Measurements from ENCODE around the gene COL5A1.
"Not testable (repeated sequence)": the region's sequence is repeated elsewhere in the genome, so short reads cannot be mapped to it uniquely, and the experiment has no call there.

Gene COL5A1

DNA sequence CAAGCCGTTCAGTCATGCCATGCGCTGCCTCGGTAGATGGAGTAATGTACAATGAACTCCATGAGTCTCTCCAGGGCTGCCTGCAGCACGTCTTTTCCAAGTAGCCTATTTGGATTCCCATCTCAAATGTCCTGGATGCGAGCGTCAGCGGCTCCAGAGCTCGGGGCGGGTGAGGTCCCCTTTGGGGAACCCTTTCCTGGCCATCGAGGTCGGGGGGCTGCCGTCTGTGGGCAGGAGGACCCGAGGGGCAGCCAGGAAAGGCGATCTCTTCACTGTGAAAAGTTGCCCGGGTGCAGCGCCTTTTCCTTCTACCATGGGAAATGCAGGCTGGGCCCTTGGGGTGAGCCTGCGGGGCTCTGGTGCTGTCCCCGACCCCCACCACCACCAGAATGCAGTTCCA is 202.1 kb downstream of the COL5A1 start:
- no peak for DNase-seq

DNA sequence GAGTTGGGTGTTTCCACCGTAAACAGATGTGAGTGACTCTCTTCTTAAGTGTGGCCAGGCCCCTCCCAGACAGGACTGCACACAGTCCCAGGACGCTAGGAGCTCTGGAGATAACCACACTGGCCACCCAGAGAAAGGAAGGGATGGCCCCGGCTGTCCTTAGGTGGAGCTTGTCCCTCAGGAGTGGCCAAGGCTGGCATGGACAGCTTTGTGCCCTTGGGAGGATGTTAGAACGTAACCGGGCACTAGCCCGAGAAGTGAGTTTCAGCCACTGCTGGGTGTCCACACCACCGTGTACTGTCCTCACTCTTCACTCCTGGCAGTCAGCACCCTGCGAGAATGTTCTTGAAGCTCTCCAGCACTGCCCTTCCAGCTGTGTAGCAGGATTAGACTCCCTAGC is 203.2 kb downstream of the COL5A1 start:
- DNase-seq: no peak

DNA sequence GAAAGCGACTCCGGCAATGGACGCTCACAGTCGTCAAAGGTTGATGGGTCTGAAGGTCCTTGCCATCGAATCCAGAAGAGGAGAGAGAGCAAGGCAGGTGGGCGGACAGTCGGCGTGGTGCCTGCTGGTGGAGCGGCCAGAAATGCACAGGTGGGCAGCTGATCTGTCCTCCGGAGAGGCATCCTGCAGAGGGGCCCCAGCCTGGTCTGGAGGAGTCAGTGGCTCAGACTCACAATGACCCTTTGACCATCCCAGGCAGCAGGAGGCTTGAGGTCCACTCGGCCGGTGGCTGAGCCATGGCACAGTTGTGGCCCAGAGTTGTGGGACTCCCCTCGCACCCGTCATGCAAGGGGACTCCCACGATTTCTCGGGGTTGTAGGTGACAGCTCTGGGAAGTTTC is 204.6 kb downstream of the COL5A1 start:
- DNase-seq: no peak

DNA sequence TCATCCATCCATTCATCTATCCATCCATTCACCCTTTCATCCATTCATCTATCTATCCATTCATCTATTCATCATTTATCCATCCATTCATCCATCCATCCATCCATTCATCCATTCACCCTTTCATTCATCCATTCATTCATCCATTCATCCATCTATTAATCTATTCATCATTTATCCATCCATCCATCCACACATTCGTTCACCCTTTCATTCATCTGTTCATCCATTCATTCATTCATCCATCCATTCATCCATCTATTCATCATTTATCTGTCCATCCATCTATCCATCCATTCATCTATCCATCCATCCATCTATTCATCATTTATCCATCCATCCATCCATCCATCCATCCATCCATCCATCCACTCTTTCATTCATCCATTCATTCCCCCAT is 205.1 kb downstream of the COL5A1 start:
- DNase-seq: no peak

DNA sequence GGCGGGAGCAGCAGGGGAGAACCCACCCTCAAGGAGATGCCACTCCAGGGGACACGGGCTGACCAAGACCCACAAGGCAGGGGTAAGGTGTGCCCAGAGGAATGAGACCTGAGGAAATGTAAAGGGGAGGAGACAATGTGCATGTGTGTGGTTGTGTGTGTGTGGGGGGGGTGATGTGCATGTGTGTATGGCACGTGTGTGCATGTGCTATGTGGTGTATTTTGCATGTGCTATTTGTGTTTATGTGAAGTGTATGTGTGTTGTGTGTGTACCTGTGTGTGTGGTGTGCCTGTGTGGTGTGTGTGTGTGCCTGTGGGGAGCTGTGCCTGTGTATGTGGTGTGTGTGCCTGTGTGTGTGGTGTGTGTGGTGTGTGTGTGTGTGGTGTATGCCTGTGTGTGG is 205.5 kb downstream of the COL5A1 start:
- no peak for DNase-seq

DNA sequence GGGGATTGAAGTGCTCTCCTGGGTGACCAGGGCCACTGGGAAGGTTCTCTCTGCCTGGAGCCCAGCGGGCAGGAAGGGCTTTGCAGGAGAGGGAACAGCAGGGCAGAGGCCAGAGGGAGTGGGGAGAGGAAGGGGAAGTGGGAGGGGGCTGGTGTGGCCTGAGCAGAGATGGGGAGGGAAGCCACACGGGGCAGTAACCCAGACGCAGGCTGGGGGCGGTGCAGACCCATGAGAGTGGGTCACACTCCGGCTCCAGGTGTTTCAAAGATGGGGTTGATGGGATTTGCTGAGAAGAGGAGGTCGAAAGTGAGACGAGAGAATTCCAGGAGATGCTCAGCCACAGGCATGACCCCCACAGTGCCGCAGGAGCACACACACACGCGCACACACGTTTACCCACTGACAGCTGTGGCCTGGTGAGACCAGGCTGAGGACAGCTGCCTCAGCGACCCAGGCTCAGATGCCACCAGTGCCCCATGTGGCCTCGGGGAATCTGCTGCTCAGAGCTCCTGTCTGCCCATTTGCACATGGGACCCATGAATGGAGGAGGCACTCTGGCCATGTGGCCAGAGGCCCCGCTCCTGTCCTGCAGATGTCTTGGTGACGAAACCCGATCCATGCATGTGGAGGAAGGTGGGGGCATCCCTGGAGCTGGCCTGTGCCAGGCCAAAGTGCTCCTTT is 206.3 kb downstream of the COL5A1 start:
- no peak for DNase-seq

DNA sequence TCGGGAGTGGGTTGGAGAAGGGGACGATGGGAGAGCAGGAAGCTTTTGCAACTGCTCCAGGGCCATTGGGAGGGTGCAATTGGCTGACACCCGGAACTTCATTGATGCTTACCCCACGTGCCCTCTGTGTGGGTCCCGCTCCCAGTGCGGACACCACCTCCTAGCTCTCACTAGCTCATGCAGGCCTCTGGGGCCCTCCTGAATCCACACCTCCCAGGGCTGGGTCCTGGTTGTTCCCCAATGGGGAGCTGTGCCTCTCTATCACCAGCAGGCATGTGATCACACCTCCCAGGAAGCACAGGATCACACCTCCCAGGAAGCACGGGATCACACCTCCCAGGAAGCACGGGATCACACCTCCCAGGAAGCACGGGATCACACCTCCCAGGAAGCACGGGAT is 206.9 kb downstream of the COL5A1 start:
- no peak for DNase-seq

DNA sequence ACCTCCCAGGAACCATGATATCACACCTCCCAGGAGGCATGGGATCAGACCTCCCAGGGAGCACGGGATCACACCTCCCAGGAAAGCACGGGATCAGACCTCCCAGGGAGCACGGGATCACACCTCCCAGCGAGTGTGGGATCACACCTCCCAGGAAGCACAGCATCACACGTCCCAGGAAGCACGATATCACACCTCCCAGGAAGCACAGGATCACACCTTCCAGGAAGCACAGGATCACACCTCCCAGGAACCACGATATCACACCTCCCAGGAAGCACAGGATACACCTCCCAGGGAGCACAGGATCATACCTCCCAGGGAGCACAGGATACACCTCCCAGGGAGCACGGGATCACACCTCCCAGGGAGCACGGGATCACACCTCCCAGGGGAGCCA is 209.0 kb downstream of the COL5A1 start:
- DNase-seq: no peak

DNA sequence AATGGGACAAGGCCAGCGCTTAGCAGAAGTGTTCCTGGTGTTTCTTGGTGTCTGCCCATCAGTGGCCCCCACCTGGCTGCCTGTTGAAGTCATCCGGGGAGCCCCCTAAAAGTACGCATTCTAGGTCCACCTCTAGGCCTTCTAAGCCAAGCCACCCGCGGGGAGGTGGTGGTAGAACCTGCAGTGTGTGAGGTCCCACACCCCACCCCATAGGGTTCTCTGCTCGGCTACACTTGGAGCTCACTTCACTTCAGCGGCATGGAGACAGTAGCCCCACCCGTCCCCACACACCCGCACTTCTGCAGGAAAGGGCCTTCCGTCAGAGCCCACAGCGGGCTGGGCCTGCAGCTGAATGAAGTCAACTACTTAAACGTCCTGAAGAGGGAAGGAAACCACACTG is 209.4 kb downstream of the COL5A1 start:
- no peak for DNase-seq

DNA sequence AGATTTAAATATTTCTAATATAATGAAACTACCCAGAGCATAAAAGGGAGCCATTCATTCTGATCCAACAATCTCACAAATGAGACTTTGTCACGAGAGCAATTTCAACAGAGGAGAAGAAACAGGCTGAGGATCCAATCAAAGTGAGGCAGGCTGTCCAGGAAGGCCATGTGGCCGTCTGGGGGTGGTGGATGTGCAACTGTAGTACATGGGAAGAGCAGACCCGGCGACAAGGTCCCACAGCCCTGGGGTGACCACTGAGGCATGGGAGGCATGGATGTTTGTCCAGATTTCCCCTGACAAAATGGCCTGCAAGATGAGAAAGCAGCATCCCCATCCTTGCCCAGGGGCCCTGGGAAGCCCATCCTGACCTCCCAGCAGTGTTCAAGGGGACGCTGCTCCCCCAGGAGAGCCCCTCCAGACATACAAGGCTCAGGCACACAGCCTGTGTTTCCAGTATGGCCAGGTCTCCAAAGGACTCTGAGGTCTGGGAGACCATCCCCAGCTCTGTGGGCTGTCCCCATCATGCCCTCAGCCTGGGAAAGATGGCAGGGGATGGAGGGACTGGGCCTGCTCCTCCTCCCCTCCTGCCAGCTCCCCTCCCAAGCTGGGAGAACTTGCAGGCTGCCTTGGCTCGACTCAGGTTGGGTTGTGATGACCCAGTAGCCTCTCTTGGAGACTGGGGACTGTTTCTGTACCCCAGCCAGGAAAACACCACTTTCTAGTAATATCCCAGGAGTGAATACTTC is 211.5 kb downstream of the COL5A1 start:
- DNase-seq: no peak

DNA sequence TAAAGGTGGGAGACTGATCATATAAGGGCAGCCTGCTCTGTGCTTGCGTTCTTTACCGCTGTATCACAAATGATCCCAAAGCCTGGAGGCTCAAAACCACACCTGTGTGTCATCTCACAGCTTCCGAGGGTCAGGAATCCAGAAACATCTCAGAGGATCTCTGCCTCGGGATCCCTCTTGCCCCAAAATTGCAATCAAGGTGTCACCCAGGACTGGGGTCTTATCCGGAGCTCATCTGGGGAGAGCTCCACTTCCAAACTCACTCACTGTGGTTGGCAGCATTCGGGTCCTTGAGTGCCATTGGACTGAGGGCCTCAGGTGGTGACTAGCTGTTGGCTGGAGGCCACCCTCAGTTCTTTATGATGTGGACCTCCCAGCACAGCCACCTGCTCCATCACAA is 212.3 kb downstream of the COL5A1 start:
- no peak for DNase-seq

DNA sequence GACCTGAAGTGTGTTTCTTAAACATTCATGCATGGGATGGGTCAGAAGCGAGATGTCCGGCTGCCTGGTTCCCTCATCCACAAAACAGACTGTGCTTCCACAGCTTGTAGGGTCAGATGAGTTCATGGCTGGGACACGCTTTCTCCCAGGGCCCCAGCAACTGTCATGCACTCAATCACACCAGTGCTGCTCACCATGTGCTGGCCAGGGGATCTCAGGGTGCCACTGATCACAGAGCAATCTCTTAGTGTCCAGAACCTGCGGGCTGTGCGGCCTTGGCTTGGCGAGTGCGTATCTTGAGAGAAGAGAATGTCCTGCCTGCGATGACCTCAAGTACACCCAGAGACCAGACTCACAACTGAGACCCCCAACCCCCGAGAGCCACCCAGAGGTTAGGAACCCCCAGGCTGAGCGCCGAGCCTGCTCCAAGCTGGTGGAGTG is 213.0 kb downstream of the COL5A1 start:
- DNase-seq: no peak

DNA sequence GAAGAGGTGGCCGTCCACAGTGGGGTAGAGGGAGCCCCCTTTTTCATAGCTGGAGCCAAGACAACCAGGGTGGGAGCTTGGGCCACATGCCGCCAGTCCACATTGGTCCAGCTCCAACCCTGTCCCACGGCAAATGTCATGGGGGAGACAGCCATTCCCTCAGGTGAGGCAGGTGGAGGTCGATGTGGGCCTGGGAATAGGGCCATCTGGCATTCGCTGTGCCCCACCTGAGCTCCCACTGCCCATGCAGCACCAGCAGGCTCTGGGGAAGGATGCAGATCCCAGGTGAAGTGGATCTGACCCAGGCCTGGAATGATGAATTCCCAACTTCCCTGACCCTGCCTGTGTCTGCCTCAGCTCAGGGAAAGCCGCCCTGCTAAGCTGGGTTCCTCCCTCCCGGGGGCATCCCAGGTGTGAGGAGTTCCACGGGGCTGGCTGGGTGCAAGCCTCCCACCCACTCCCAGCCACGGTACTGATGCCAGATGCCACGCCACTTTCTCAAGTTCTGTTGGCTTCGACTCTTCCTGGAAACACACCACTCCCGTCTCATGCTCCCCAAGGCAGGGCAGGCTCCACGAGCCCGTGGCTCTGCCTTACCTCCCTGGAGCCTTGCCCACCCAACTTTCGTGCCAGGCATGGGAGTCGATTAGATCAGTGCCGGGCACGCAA is 213.8 kb downstream of the COL5A1 start:
- DNase-seq: no peak

DNA sequence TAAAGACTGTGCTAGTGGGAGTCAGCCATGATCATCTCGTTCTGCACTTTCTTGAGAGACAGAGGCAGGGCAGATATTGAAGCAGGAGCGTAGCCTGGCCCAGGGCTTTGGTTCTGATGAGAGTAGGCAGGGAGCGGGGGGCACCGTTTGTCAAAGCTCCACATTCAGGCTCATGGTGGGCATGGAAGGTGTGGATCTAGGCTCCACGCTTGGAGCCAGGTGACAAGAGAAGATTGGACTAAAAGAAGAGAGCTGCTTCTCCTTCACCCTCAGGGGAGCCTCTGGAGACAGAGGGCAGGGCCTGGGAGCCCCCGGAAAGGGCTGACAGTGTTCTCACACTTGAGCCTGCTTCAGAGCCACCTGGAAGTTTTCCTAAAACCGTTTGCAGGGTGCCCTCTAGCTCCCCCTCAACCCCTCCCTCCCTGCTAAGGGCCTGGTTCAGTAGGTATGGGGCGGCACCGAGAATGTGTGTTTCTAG is 214.3 kb downstream of the COL5A1 start:
- DNase-seq: no peak

DNA sequence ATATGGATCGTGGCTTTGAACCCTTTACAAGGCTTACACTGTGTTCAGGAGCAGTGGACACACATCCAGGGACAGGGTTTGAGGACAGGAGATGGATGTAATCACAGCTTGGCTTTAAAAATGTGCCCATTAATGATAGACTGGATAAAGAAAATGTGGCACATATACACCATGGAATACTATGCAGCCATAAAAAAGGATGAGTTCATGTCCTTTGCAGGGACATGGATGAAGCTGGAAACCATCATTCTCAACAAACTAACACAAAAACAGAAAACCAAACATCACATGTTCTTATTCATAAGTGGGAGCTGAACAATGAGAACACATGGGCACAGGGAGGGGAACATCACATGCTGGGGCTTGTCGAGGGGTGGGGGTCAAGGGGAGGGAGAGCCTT is 215.8 kb downstream of the COL5A1 start:
- not testable (repeated sequence) for DNase-seq

DNA sequence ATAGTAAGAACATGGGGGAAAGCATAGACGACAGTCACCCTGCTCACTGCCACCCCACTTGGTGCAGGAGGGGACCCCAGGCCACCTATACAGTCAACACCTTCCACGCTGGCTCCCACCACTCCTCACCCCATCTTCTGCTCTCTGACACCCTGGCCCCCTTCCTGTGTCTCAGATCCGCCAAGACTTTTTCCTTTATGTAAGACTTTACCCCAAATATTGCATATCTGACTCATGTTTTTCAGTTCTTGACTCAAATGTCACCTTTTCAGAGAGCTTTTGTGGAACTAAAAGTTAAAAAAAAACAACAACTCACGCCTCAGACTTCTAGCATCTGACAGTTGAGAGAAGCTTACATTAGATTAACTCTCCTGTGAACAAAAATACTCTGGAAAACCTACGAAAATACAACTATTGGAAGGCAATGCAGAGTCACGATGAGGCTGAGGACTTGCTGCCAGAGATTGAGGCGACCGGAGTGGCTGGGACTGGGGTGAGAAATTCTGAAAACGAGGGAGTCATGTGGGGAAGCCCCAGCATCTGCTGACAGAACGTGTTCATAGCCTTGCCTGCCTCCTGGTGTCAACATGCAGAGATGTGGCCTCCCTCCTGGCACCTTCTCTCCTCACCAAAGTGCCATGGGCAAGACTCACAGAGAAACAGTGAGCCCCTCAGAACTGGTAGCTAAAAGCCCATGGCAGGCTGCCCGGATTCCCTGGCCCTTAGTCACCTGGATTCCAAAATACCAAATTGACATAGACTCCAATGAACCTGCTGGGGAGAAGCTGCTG is 216.6 kb downstream of the COL5A1 start:
- DNase-seq: no peak

DNA sequence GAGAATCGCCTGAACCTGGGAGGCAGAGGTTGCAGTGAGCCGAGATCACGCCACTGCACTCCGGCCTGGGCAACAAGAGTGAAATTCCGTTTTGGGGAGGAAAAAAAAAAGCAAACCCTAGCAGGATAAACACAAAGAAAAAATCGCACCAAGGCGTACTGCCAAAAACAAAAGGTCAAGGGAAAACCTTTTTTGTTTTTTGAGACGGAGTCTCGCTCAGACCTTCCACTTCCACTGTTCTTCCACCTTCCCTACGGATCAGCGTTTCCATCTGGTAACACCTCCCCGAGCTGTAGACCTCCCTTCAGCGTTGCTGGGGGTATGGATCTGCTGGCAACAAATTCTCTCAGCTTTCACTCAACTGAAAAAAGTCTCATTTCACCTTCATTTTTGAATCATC is 218.9 kb downstream of the COL5A1 start:
- no peak for DNase-seq

DNA sequence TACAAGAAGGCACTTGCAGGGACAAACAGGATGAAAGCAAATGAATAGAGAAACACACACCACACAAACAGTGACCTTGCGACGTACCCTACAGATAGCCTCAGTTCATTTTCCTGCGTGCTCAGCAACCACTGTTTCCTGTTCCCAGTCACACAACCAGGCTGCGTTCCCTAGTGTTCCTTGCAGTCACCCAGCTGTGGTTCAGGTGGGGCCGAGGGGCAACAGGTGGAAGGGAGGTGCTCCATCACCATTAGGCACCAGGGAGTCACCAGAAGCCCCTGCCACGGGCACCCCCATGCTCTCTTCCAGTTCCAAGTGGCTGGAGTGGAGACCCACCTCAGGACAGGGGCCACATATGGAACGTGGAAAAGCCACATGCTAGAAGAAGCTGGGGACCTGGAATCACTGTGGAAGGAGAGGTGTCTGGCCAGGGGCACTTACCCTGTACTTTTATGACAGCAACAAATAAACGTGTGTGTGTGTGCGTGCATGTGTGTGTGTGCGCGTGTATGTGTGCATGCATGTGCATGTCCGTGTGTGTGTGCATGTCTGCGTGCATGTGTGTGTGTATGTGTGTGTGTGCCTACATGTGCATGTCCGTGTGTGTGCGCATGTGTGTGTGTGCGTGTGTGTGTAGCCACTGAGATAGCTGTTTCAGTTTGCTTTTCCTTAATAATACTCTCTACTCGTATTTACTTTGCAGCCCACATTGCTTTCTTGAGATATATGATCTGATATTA is 220.2 kb downstream of the COL5A1 start:
- DNase-seq: no peak

DNA sequence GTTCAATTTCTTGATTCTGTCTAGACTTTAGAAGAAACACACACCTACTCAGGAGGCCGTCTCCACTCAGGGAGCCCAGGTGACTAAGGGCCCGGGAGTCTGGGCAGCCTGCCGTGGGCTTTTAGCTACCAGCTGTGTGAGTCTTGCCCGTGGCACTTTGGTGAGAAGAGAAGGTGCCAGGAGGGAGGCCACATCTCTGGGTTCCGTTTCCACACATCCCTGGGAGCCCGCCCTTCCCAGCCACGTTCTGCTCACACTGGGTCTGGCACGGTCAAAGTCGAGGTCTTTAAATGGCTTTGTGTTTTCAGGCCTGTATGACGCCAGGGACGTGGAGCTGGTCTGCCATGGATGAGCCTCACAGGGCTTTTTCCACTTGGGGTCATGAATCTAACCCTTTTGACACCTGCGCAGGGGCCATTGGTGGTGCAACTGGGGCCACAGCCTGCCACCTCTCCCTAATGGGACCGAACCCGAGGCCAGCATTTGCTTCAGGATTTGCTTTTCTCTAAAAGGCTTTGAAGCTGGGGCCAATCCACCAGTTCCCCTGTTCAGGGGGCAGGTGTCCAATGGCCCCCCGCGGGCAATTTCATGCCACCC is 221.8 kb downstream of the COL5A1 start:
- no peak for DNase-seq

DNA sequence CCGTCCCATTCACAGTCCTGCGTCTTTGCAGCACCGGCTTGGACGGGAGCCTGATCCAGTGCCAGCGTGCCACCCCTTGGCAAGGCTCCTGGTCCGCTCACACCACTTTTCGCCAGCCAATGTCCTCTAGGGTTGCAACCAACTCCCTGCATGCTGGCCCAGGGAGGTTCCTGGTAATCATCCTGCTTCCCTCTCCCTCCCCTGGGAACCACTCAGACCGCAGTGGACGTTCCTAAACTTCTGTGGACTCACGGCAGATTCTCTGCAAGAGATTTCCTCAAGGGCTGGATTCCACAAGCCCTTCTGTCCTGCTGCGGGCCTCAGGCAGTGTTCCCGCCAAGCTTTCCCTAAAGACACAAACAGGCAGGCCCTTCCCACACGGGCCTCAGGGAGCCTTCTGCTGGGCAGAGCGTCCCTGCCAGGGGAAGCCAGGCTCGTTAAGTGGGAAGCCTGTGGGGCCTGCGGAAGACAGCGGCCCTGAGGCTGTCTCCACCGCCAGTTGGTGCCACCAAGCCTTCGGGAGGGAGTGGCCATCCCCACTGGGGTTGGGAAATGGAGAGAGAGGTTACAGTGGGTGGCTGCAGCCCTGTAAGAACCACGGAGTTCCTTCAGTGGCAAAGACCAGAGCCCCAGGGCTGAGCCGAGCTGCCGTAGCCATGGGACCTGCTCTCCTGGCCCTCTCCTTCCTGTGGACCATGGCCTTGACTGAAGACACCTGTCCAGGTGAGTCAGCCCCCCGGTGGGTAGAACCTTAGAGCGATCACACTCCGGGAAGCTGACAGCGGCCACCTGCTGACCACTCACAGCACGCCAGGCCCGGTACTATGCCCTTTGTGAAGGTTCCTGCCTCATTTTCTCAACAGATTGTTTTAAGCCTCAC is 222.6 kb downstream of the COL5A1 start:
- no peak for DNase-seq

DNA sequence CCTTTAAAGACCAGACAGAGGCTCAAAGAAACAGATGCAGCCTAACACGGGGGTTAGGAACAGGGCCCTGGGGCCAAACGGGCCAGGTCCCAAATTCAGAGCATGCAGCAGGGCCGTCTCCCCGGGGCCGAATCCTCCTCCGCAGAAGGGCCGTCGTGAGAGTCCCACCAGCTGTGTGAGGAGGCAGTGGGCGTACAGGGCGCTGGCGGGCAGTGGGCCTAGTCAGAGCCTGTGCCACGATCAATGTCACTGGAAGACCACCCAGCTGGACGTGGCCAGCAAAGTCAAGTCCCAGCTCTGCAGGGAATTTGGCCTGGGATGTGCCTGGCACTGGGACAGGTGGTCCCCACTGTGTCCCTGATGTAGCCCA is 223.2 kb downstream of the COL5A1 start:
- no peak for DNase-seq
